ENCODE data around the gene FUT3. TPM values are rescaled to one million over a fixed set of nuclear protein-coding genes. Genes with fewer than 3 reads are reported as not detected.

Gene FUT3
- polyA plus RNA-seq, 1 donor (not counting 4 experiments of a cell fraction or from before 2014, with no cell fraction given), result 2.9 TPM

GRCh38 chr19:5817218-5817617 lies 34.0 kb downstream of the FUT3 start:
- Histone ChIP-seq H3K79me2 (ENCODE audit: control insufficient read depth, insufficient read depth, low read length) (no peaks in the 10 kb centered on the region), H3K4me1 (ENCODE audit: control insufficient read depth, extremely low read depth, insufficient read depth, low read length) (no peaks in the 10 kb centered on the region), H3K9me3 (ENCODE audit: control insufficient read depth, low read depth, low read length) (no peaks in the 10 kb centered on the region), H3K4me2 (ENCODE audit: control insufficient read depth, extremely low read depth, insufficient read depth, low read depth, low read length) (no peak overlapping the region), H2AFZ (ENCODE audit: control insufficient read depth, low read length) (no peak overlapping the region), H3K9ac (ENCODE audit: control insufficient read depth, extremely low read depth, insufficient read depth, low read length) (no peak overlapping the region), H3K27me3 (ENCODE audit: control insufficient read depth, extremely low read depth, insufficient read depth, low read length) (peaks cover 18% of the 10 kb centered on the region), H4K20me1 (ENCODE audit: control insufficient read depth, extremely low read depth, insufficient read depth, low read length) (no peaks in the 10 kb centered on the region), H3K27ac (ENCODE audit: control insufficient read depth, insufficient read depth, low read length) (no peak overlapping the region), H3K9me1 (ENCODE audit: control insufficient read depth, extremely low read depth, insufficient read depth, low read length) (no peaks in the 10 kb centered on the region), H3K4me3 (ENCODE audit: control insufficient read depth in 2 of 3, extremely low read depth in 1 of 3, insufficient read depth in 2 of 3, low read depth in 1 of 3, low read length in 3 of 3) (no peak overlapping the region), H3K36me3 (ENCODE audit: control insufficient read depth in 2 of 2, extremely low read depth in 1 of 2, insufficient read depth in 2 of 2, low read length in 2 of 2) (no peaks in the 10 kb centered on the region)
- dilution Hi-C loops (cut with MboI; ENCODE audit: extremely low pct_ligation_motif_present, low sequenced_read_pairs), result no loop called here
- FAIRE-seq (no peak), DNase-seq (ENCODE audit: low read depth, low spot score) (no peak)
- no peak for TF ChIP-seq CTCF (optimal IDR thresholded peaks at IDR 0.05 in 1 of 3, IDR thresholded peaks at IDR 0.05 in 1 of 3, conservative IDR thresholded peaks at IDR 0.05 in 1 of 3; ENCODE audit: extremely low read depth in 1 of 3, insufficient read depth in 2 of 3, low read length in 3 of 3)
- no peak for TF ChIP-seq EZH2 (IDR thresholded peaks at IDR 0.05; ENCODE audit: low read length)

DNA sequence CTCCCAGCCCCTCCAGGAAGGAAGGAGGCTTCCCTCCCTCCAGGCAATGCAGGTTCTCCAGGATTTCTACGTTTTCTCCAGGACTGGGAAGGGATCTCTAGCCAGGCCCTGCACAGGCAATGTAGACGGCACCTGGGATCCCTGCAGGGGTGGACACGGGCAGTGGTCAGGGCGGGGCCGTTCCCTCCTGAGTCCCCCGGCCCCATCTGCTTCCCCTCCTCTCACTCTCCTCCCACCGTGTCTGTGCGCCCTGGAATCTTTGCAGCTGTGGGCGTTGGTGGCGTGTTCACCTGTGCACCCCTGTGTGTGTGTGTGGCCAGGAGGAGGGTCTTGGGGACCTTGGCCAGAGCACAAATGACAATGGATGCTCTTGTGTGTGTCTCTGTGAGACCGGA lies 36.4 kb downstream of the FUT3 start:
- dilution Hi-C loops (cut with MboI; ENCODE audit: extremely low pct_ligation_motif_present, low sequenced_read_pairs), result no loop called here
- no peak for TF ChIP-seq CTCF (optimal IDR thresholded peaks at IDR 0.05 in 1 of 3, IDR thresholded peaks at IDR 0.05 in 1 of 3, conservative IDR thresholded peaks at IDR 0.05 in 1 of 3; ENCODE audit: extremely low read depth in 1 of 3, insufficient read depth in 2 of 3, low read length in 3 of 3)
- TF ChIP-seq EZH2 (IDR thresholded peaks at IDR 0.05; ENCODE audit: low read length), result no peak
- no peak overlapping the region for H3K27ac ChIP-seq (ENCODE audit: control insufficient read depth, insufficient read depth, low read length)

More for the DNA sequence above, 36.4 kb downstream of the FUT3 start:
- Histone ChIP-seq H3K27me3 (ENCODE audit: control insufficient read depth, extremely low read depth, insufficient read depth, low read length) (peaks cover 16% of the 10 kb centered on the region), H3K9ac (ENCODE audit: control insufficient read depth, extremely low read depth, insufficient read depth, low read length) (no peak overlapping the region), H3K9me3 (ENCODE audit: control insufficient read depth, low read depth, low read length) (no peaks in the 10 kb centered on the region), H2AFZ (ENCODE audit: control insufficient read depth, low read length) (no peak overlapping the region), H3K4me2 (ENCODE audit: control insufficient read depth, extremely low read depth, insufficient read depth, low read depth, low read length) (no peak overlapping the region), H4K20me1 (ENCODE audit: control insufficient read depth, extremely low read depth, insufficient read depth, low read length) (no peaks in the 10 kb centered on the region), H3K4me1 (ENCODE audit: control insufficient read depth, extremely low read depth, insufficient read depth, low read length) (no peaks in the 10 kb centered on the region), H3K79me2 (ENCODE audit: control insufficient read depth, insufficient read depth, low read length) (no peaks in the 10 kb centered on the region), H3K9me1 (ENCODE audit: control insufficient read depth, extremely low read depth, insufficient read depth, low read length) (no peaks in the 10 kb centered on the region), H3K4me3 (ENCODE audit: control insufficient read depth in 2 of 3, extremely low read depth in 1 of 3, insufficient read depth in 2 of 3, low read depth in 1 of 3, low read length in 3 of 3) (no peak overlapping the region), H3K36me3 (ENCODE audit: control insufficient read depth in 2 of 2, extremely low read depth in 1 of 2, insufficient read depth in 2 of 2, low read length in 2 of 2) (no peaks in the 10 kb centered on the region)
- FAIRE-seq, result no peak
- no peak for DNase-seq (ENCODE audit: low read depth, low spot score)

Measured in keratinocyte (primary cell).